GM12873 (cell line): ENCODE measurements around the gene MBD5.

Experiments
- CTCF ChIP-seq: IDR thresholded peaks from 2 replicates; pipeline ENCODE4 v1.5.1; 2012; ENCODE audit warnings: low read depth, mild to moderate bottlenecking, moderate library complexity, low read length, control low read depth; ENCODE audit not compliant: insufficient read depth; ENCODE audit errors: missing control alignments

MBD5 gene

GRCh38 chr2:147998203-147998602 lies 22.7 kb upstream of the MBD5 start:
- no peak for TF ChIP-seq CTCF

DNA sequence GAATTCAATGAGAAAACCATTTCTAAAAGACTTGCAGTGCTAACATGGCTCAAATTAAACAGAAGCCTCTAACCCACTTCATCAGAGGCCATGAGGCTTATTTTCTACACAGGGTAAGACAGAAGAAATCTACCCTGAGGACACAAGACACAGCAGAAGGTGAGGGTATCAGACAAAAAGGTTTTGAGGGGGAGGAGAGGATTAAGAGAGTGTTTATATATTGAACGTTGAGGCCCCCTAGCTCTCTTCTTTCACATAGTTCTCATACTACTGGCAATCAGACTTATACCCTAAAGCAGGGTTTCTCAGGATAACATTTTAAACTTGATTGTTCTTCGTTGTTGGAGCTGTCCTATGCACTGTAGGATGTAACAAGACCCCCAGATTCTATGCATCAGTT lies 21.8 kb upstream of the MBD5 start:
- TF ChIP-seq CTCF, result no peak

GRCh38 chr2:148000095-148000494 lies 20.8 kb upstream of the MBD5 start:
- TF ChIP-seq CTCF, result no peak

DNA sequence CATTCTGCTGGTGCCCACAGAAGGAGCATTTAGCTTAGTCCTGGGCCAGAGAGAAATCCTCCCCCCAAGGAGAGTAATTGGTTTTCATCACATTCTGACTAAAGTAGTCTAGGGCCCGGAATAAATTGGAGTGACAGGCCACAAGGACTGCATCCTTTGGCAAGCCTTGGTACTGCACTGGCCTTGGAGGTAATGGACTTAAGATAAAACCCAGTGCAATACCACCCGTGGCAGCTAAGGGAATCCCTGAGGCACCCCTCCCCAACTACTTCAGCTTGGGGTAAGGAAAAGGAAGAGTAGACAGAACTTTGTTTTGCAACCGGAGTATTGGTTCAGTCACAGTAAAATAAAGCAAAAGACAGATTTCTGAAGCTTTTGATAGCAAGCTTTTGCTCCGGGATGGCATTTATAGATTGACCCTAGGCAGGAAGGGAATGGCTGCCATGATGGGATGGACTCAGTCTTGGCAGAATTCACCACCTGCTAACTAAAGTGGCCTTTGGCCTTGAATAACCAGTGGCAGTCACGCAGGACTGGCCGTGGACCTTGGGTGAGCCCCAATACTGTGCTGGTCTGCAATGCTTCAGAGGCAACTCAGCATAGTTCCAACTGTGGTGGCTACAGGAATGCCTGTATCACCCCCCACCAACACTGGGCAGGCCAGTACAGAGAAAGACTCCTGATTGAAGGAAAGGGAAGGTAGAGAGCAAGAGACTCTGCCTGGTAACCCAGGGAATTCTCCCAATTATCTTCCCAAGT lies 14.5 kb upstream of the MBD5 start:
- no peak for TF ChIP-seq CTCF

GRCh38 chr2:148007219-148007900 lies 13.5 kb upstream of the MBD5 start:
- TF ChIP-seq CTCF, result no peak

GRCh38 chr2:148013876-148014275 lies 7.0 kb upstream of the MBD5 start:
- TF ChIP-seq CTCF, result no peak

DNA sequence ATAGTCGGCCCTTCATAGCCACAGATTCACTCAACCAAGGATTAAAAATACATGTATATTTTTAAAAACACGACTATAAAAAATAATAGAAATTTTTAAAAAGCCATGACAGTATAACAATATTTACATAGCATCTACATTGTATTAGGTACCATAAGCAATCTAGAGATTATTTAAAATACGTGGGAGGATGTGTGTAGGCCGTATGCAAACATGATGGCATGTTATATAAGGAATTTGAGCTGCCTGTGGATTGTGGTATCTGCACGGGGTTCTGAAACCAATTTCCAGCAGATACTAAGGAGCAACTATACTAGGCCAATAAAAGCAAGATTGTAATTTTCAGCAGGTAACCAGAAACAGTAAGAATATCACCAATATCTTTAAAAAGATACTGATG lies 6.3 kb upstream of the MBD5 start:
- TF ChIP-seq CTCF, result no peak
